Caco-2 (cell line): ENCODE measurements around the gene AAMP. TPM values are rescaled to one million over a fixed set of nuclear protein-coding genes. Genes with fewer than 3 reads are reported as not detected.
A peak's percentile ranks its signal among the peaks of the same experiment; 100 is the strongest.

Experiments used
- BruUV-seq: library from RNA; stranded (reverse); fragments of 400-500 nt; replicated peaks from 2 replicates; lab custom pipeline; 2021; lab: Mats Ljungman, UMichigan
- CTCF ChIA-PET: fragments of 300-600 bp; sonication (Branson Sonifier 250); formaldehyde crosslinking; loops from one replicate; lab custom pipeline; 2022; ENCODE audit warnings: antibody characterized with exemption; lab: Charles Lee
- POLR2A ChIA-PET: fragments of 300-600 bp; sonication (Branson Sonifier 250); formaldehyde crosslinking; loops from one replicate; lab custom pipeline; 2022; ENCODE audit warnings: antibody characterized with exemption; lab: Charles Lee
- DNase-seq, 2 experiments: peaks; one replicate each; pipeline versions ENCODE4 v3.0.0 to v3.0.0-alpha.2; 2020 to 2022
- H3K27me3 ChIP-seq: replicated peaks from 2 replicates; pipeline ENCODE4 v1.6.0; 2011; ENCODE audit warnings: low read length; ENCODE audit not compliant: control insufficient read depth, insufficient read depth
- H3K36me3 ChIP-seq: 2 replicates; pipeline ENCODE4 v1.5.1; 2011; ENCODE audit warnings: low read length; ENCODE audit not compliant: control insufficient read depth, insufficient read depth
- H3K4me1 ChIP-seq: fragments of 250-450 bp; sonication (Bioruptor Pico); 2 replicates; pipeline ENCODE4 v1.5.1; 2020; ENCODE audit warnings: mild to moderate bottlenecking
- H3K4me3 ChIP-seq: 2 replicates; pipeline ENCODE4 v1.5.1; 2011; ENCODE audit warnings: low read depth, mild to moderate bottlenecking, control low read depth, low read length
- H3K9me3 ChIP-seq: fragments of 250-450 bp; sonication (Bioruptor Pico); 2 replicates; pipeline ENCODE4 v1.5.1; 2020; ENCODE audit warnings: mild to moderate bottlenecking, moderate library complexity
- H3K27ac Mint-ChIP-seq: one replicate; pipeline ENCODE4 v1.8.0; 2022; ENCODE audit warnings: mixed read lengths; ENCODE audit not compliant: unreplicated experiment
- H3K27me3 Mint-ChIP-seq: one replicate; pipeline ENCODE4 v1.8.0; 2022; ENCODE audit warnings: mixed read lengths; ENCODE audit not compliant: insufficient read depth, unreplicated experiment
- H3K36me3 Mint-ChIP-seq: one replicate; pipeline ENCODE4 v1.8.0; 2022; ENCODE audit warnings: mild to moderate bottlenecking, mixed read lengths; ENCODE audit not compliant: insufficient read depth, unreplicated experiment
- H3K4me1 Mint-ChIP-seq: one replicate; pipeline ENCODE4 v1.8.0; 2022; ENCODE audit warnings: low read depth, mixed read lengths; ENCODE audit not compliant: unreplicated experiment
- H3K4me3 Mint-ChIP-seq: one replicate; pipeline ENCODE4 v1.8.0; 2022; ENCODE audit warnings: mild to moderate bottlenecking, moderate library complexity, mixed read lengths; ENCODE audit not compliant: unreplicated experiment
- H3K9me3 Mint-ChIP-seq: one replicate; pipeline ENCODE4 v1.8.0; 2022; ENCODE audit warnings: mixed read lengths; ENCODE audit not compliant: unreplicated experiment
- intact Hi-C: fragments of 100-400 bp; cut with micrococcal nuclease; formaldehyde crosslinking; loops from one replicate; pipeline ENCODE4 v1.10.0; 2022; ENCODE audit not compliant: unreplicated experiment
- total RNA-seq: library from RNA; stranded (reverse); gene quantifications from 2 replicates; pipeline ENCODE4 v1.2.3, GENCODE V29; 2022
- TF ChIP-seq, protein P1 (sequence below), 2 experiments: fragments of 200-600 bp in 1 of 2; IDR thresholded peaks; 1 replicate in 1 of 2; 2 replicates in 1 of 2; pipeline versions ENCODE4 v1.5.1 to v1.8.0; 2011 to 2022; ENCODE audit warnings: antibody characterized with exemption in 1 of 2, control low read depth in 1 of 2, inconsistent platforms in 1 of 2, low read depth in 1 of 2, low read length in 1 of 2, mild to moderate bottlenecking in 1 of 2, moderate library complexity in 1 of 2; ENCODE audit not compliant: insufficient read depth in 1 of 2, severe bottlenecking in 1 of 2, unreplicated experiment in 1 of 2

The AAMP gene
- total RNA-seq, 1 experiment from 2014 or later: 125 TPM

DNA sequence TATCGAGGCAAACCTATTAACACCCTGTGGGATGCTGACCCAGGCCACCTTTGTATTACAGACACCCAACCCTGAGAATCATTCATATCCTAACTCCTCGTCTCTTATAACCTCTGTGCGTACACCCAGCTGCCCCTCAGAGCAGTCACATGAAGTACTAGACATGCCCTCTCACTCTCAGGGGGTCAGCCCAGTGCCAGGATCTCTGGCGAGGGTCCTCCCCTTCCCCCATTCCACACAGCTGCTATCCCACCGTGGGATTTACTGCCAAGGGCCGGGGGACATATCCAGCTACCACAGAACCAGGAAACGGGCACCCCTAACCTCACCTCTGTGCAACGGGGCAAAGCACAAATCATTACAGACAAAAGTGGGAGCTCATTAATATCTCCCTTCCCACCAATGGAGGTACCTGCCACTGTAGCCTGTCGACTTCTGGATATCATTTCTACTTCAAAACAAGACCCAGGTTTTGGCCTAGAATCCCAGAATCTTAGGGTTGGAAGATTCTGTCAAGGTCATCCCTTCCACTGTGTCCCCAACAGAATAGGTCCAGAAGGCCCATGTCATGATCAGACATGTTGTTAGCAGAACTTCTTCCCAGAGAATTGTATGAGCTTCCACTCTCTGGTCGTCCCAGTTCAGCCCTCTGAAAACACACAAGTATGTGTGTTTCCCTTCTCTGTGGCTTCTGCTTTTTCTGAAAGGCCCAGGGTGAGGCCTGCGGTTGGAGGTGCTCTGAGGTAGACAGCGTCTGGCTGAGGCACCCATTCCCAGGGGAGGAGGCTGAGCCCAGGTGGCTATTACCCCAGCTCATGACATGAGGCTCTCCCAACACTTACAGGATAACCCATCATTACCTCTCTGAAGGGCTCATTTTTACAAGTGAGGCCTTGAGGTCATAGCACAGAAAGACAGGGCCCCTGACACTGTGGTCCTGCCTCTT lies 20.7 kb upstream of the AAMP start:
- Mint-ChIP-seq H3K36me3 (peaks cover 50% of the 10 kb centered on the region), H3K4me1 (peaks cover 60% of the 10 kb centered on the region), H3K27ac (peak overlapping the region; percentile 100), H3K4me3 (peak overlapping the region; percentile 86), H3K27me3 (no peaks in the 10 kb centered on the region), H3K9me3 (no peaks in the 10 kb centered on the region)
- no TSS peak for BruUV-seq
- Histone ChIP-seq H3K4me3 (peak overlapping the region; percentile 97), H3K27me3 (no peaks in the 10 kb centered on the region), H3K9me3 (no peaks in the 10 kb centered on the region), H3K36me3 (no peaks in the 10 kb centered on the region), H3K4me1 (peaks cover 88% of the 10 kb centered on the region)
- POLR2A ChIA-PET: interaction anchor here (0.5 to 0.6 kb wide), 2 partner anchors 22 to 109 kb away, joined by 4 to 6 read pairs; partner anchors contain the start of gene CTDSP1
- TF ChIP-seq, protein P1, sequence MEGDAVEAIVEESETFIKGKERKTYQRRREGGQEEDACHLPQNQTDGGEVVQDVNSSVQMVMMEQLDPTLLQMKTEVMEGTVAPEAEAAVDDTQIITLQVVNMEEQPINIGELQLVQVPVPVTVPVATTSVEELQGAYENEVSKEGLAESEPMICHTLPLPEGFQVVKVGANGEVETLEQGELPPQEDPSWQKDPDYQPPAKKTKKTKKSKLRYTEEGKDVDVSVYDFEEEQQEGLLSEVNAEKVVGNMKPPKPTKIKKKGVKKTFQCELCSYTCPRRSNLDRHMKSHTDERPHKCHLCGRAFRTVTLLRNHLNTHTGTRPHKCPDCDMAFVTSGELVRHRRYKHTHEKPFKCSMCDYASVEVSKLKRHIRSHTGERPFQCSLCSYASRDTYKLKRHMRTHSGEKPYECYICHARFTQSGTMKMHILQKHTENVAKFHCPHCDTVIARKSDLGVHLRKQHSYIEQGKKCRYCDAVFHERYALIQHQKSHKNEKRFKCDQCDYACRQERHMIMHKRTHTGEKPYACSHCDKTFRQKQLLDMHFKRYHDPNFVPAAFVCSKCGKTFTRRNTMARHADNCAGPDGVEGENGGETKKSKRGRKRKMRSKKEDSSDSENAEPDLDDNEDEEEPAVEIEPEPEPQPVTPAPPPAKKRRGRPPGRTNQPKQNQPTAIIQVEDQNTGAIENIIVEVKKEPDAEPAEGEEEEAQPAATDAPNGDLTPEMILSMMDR (IDR thresholded peaks at IDR 0.05; ENCODE audit: insufficient read depth in 1 of 2, low read depth in 1 of 2, low read length in 1 of 2, severe bottlenecking in 1 of 2, unreplicated experiment in 1 of 2): no peak
- no peak for DNase-seq
- intact Hi-C loops: loop anchor here (10.0 kb wide), 1 partner anchor 274 kb away; the partner anchor contains the start of genes CNOT9 and USP37
- CTCF ChIA-PET: interaction anchor here (11.4 kb wide), 1 partner anchor 18 kb away, joined by 121 read pairs; the partner anchor contains the start of genes AAMP and PNKD

DNA sequence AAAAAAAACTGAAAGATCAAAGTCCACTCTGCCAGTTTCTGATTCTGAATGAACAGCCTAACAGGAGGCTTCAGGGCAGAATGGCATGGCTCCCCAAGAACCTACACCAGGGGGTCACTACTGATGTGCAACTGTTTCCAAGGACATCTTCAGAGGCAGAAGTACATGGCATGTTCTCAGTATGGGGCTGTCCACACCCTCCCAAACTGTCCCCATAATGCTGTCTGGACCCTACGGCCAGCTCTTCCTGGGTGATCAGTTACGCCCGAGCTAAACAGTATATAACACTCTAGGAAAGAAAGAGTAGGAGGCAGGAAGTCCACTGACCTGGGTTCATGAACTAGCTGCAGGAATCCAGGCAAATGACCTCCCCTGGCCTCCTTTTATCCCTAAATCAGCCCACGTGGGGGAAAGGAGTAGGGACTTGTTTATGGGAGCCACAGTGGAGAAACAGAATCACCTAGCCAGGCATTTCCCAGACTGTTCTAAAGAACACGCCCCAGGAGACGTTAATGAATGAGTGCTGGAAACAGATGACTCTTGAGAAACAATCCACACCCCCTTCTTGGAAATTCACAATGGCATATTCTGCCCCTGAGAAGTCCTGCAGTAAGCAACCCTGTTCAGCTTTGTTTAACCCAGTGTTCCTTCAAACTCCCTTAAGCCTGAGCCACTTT lies 19.8 kb upstream of the AAMP start:
- Mint-ChIP-seq H3K4me3 (peak overlapping the region; percentile 86), H3K4me1 (peaks cover 52% of the 10 kb centered on the region), H3K9me3 (no peaks in the 10 kb centered on the region), H3K36me3 (peaks cover 50% of the 10 kb centered on the region), H3K27ac (peak overlapping the region; percentile 100), H3K27me3 (no peaks in the 10 kb centered on the region)
- Histone ChIP-seq H3K36me3 (no peaks in the 10 kb centered on the region), H3K4me3 (no peak overlapping the region), H3K4me1 (peaks cover 88% of the 10 kb centered on the region), H3K27me3 (no peaks in the 10 kb centered on the region), H3K9me3 (no peaks in the 10 kb centered on the region)
- TF ChIP-seq, protein P1 (IDR thresholded peaks at IDR 0.05; ENCODE audit: insufficient read depth in 1 of 2, low read depth in 1 of 2, low read length in 1 of 2, severe bottlenecking in 1 of 2, unreplicated experiment in 1 of 2): no peak
- no peak for DNase-seq
- intact Hi-C loops: loop anchor here (10.0 kb wide), 1 partner anchor 275 kb away; the partner anchor contains the start of genes CNOT9 and USP37
- CTCF ChIA-PET: interaction anchor here (11.4 kb wide), 1 partner anchor 17 kb away, joined by 121 read pairs; the partner anchor contains the start of genes AAMP and PNKD
- no TSS peak for BruUV-seq
- POLR2A ChIA-PET: interaction anchor here (0.5 to 0.6 kb wide), 2 partner anchors 23 to 32 kb away, joined by 3 to 5 read pairs; no protein-coding TSS in a partner anchor
